CD14-positive monocyte (primary cell): Measurements from ENCODE around the gene ACVR1. TPM values are rescaled to one million over a fixed set of nuclear protein-coding genes. Genes with fewer than 3 reads are reported as not detected.
"Not testable (repeated sequence)": the region's sequence is repeated elsewhere in the genome, so short reads cannot be mapped to it uniquely, and the experiment has no call there.

Experiments
- DNase-seq, 3 donors: peaks; one replicate each; pipeline ENCODE4 v3.0.0-alpha.2; 2011 to 2022
- H2AFZ ChIP-seq: 2 replicates; pipeline ENCODE4 v1.6.0; 2012; ENCODE audit warnings: mild to moderate bottlenecking, low read depth, low read length, inconsistent platforms; ENCODE audit not compliant: insufficient read depth, poor library complexity, severe bottlenecking
- H3K27ac ChIP-seq, 2 donors: 1 replicate in 1 of 2; 2 replicates in 1 of 2; pipeline ENCODE4 v1.5.1; 2012 to 2013; ENCODE audit warnings: low read length in 2 of 2, control low read depth in 1 of 2, inconsistent platforms in 1 of 2, low read depth in 1 of 2, mild to moderate bottlenecking in 1 of 2
- H3K27me3 ChIP-seq, 2 donors: one replicate each; pipeline versions ENCODE4 v1.6.0 to v1.6.1; 2011 to 2013; ENCODE audit warnings: low read length in 2 of 2; ENCODE audit not compliant: control insufficient read depth in 2 of 2, insufficient read depth in 2 of 2
- H3K36me3 ChIP-seq, 2 donors: replicated peaks in 1 of 2; 1 replicate in 1 of 2; 2 replicates in 1 of 2; pipeline versions ENCODE4 v1.5.1 to v1.6.1; 2012 to 2013; ENCODE audit warnings: low read length in 2 of 2, control low read depth in 1 of 2, inconsistent platforms in 1 of 2, mild to moderate bottlenecking in 1 of 2; ENCODE audit not compliant: insufficient read depth in 2 of 2, control insufficient read depth in 1 of 2
- H3K4me1 ChIP-seq, 2 donors: 1 replicate in 1 of 2; 2 replicates in 1 of 2; pipeline versions ENCODE4 v1.5.1 to v1.6.1; 2012 to 2013; ENCODE audit warnings: low read length in 2 of 2, control low read depth in 1 of 2, inconsistent platforms in 1 of 2, mild to moderate bottlenecking in 1 of 2, moderate library complexity in 1 of 2; ENCODE audit not compliant: insufficient read depth in 2 of 2, control insufficient read depth in 1 of 2
- H3K4me2 ChIP-seq: replicated peaks from 2 replicates; pipeline ENCODE3; 2012; ENCODE audit warnings: low read length, moderate library complexity, mild to moderate bottlenecking; ENCODE audit not compliant: poor library complexity, severe bottlenecking; ENCODE audit errors: extremely low read depth
- H3K4me3 ChIP-seq, 3 experiments: fragments of 200-600 bp in 1 of 3; sonication (generic) in 1 of 3; replicated peaks in 1 of 3; 1 replicate in 2 of 3; 2 replicates in 1 of 3; pipeline ENCODE4 v1.5.1; 2011 to 2013; ENCODE audit warnings: low read length in 3 of 3, mild to moderate bottlenecking in 3 of 3, control low read depth in 2 of 3, low read depth in 2 of 3, inconsistent platforms in 1 of 3, moderate library complexity in 1 of 3
- H3K79me2 ChIP-seq: 2 replicates; pipeline ENCODE4 v1.6.0; 2012; ENCODE audit warnings: mild to moderate bottlenecking, control low read depth, inconsistent platforms, low read length, moderate library complexity; ENCODE audit not compliant: insufficient read depth
- H3K9ac ChIP-seq: 2 replicates; pipeline ENCODE4 v1.6.0; 2017; ENCODE audit warnings: low read length, mild to moderate bottlenecking; ENCODE audit not compliant: insufficient read depth, poor library complexity, severe bottlenecking
- H3K9me3 ChIP-seq, 2 donors: replicated peaks in 1 of 2; 1 replicate in 1 of 2; 2 replicates in 1 of 2; pipeline versions ENCODE4 v1.5.1 to v1.6.1; 2012 to 2013; ENCODE audit warnings: low read length in 2 of 2, control low read depth in 1 of 2; ENCODE audit not compliant: control insufficient read depth in 1 of 2, insufficient read depth in 1 of 2
- H4K20me1 ChIP-seq: 2 replicates; pipeline ENCODE4 v1.6.0; 2012; ENCODE audit warnings: mild to moderate bottlenecking, low read length, control low read depth, moderate library complexity; ENCODE audit not compliant: insufficient read depth
- H3K27ac Mint-ChIP-seq, 7 donors: one replicate each; pipeline ENCODE4 v1.8.0; 2020; ENCODE audit warnings: mild to moderate bottlenecking in 7 of 7, mixed read lengths in 7 of 7, moderate library complexity in 6 of 7, inconsistent platforms in 2 of 7
- H3K27me3 Mint-ChIP-seq, 3 donors: one replicate each; pipeline ENCODE4 v1.8.0; 2021 to 2022; ENCODE audit warnings: low read depth in 3 of 3, mild to moderate bottlenecking in 3 of 3, mixed read lengths in 3 of 3, moderate library complexity in 3 of 3, inconsistent platforms in 1 of 3
- H3K36me3 Mint-ChIP-seq, 2 donors: one replicate each; pipeline ENCODE4 v1.8.0; 2020; ENCODE audit warnings: mixed read lengths in 2 of 2, inconsistent platforms in 1 of 2, mild to moderate bottlenecking in 1 of 2
- H3K4me1 Mint-ChIP-seq: one replicate; pipeline ENCODE4 v1.8.0; 2020; ENCODE audit warnings: mild to moderate bottlenecking, mixed read lengths
- H3K4me3 Mint-ChIP-seq, 2 donors: one replicate each; pipeline ENCODE4 v1.8.0; 2020; ENCODE audit warnings: mild to moderate bottlenecking in 2 of 2, mixed read lengths in 2 of 2, moderate library complexity in 1 of 2
- H3K9me3 Mint-ChIP-seq, 7 donors: one replicate each; pipeline ENCODE4 v1.8.0; 2020 to 2022; ENCODE audit warnings: mixed read lengths in 7 of 7, mild to moderate bottlenecking in 6 of 7, moderate library complexity in 6 of 7, inconsistent platforms in 2 of 7
- WGBS: methylation state at CpG from one replicate; pipeline ENCODE4 v1.1.5; 2013; ENCODE audit warnings: missing lambda C conversion rate; ENCODE audit not compliant: insufficient coverage; 5-methylcytosine and 5-hydroxymethylcytosine counted together
- intact Hi-C, 2 donors: fragments of 100-400 bp; cut with micrococcal nuclease; formaldehyde crosslinking; loops; one replicate each; pipeline versions ENCODE4 v1.15.0 to v1.15.1; 2023
- polyA plus RNA-seq, 3 donors: library from polyadenylated mRNA; depleted of rRNA in 1 of 3; unstranded in 2 of 3; stranded (reverse) in 1 of 3; fragments of 300-500 nt in 2 of 3; fragments of >200 nt in 1 of 3; fragmentation: Illumina TruSeq in 2 of 3; gene quantifications; 1 replicate in 2 of 3; 2 replicates in 1 of 3; pipeline ENCODE4 v1.2.3, GENCODE V29; 2012 to 2021
- TF ChIP-seq, protein P1 (sequence below): fragments of 200-600 bp; IDR thresholded peaks from one replicate; pipeline ENCODE4 v1.8.0; 2022; ENCODE audit warnings: antibody characterized with exemption, mild to moderate bottlenecking

ACVR1 gene
- polyA plus RNA-seq, 3 donors = 2.8 to 13.4 (median 4.9) TPM

- Histone ChIP-seq H3K79me2 (no peaks in the 10 kb centered on the region), H4K20me1 (no peaks in the 10 kb centered on the region), H3K4me3 (no peak overlapping the region), H3K36me3 (no peaks in the 10 kb centered on the region), H3K4me2 (no peak overlapping the region), H3K9me3 (peaks cover 17 to 38% of the 10 kb centered on the region in 2 donors), H3K27me3 (no peaks in the 10 kb centered on the region), H3K4me1 (no peaks in the 10 kb centered on the region), H2AFZ (no peak overlapping the region), H3K9ac (no peak overlapping the region), H3K27ac (no peak overlapping the region)
- intact Hi-C loops = no loop called here
- H3K27ac Mint-ChIP-seq = no peak overlapping the region
- DNase-seq = no peak
- no peaks in the 10 kb centered on the region for H3K4me1 Mint-ChIP-seq
- H3K36me3 Mint-ChIP-seq = peaks cover 6 to 8% of the 10 kb centered on the region in 2 donors
- TF ChIP-seq, protein P1, sequence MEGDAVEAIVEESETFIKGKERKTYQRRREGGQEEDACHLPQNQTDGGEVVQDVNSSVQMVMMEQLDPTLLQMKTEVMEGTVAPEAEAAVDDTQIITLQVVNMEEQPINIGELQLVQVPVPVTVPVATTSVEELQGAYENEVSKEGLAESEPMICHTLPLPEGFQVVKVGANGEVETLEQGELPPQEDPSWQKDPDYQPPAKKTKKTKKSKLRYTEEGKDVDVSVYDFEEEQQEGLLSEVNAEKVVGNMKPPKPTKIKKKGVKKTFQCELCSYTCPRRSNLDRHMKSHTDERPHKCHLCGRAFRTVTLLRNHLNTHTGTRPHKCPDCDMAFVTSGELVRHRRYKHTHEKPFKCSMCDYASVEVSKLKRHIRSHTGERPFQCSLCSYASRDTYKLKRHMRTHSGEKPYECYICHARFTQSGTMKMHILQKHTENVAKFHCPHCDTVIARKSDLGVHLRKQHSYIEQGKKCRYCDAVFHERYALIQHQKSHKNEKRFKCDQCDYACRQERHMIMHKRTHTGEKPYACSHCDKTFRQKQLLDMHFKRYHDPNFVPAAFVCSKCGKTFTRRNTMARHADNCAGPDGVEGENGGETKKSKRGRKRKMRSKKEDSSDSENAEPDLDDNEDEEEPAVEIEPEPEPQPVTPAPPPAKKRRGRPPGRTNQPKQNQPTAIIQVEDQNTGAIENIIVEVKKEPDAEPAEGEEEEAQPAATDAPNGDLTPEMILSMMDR = no peak
- no CpG with 5 or more reads among the region's 3 CpGs for WGBS
- no peak overlapping the region for H3K4me3 Mint-ChIP-seq
- H3K9me3 Mint-ChIP-seq = peaks cover 19 to 50% (median 37%) of the 10 kb centered on the region in 7 donors
- peaks cover 0 to 2% (median 0%) of the 10 kb centered on the region in 3 donors for H3K27me3 Mint-ChIP-seq
These were observed 153.4 kb downstream of the ACVR1 start for GRCh38 chr2:157722580-157723234.

- intact Hi-C loops = no loop called here
- peaks cover 19 to 50% (median 37%) of the 10 kb centered on the region in 7 donors for H3K9me3 Mint-ChIP-seq
- Histone ChIP-seq H3K9ac (no peak overlapping the region), H2AFZ (no peak overlapping the region), H3K27me3 (no peaks in the 10 kb centered on the region), H3K4me2 (no peak overlapping the region), H4K20me1 (no peaks in the 10 kb centered on the region), H3K4me3 (no peak overlapping the region), H3K27ac (no peak overlapping the region), H3K79me2 (no peaks in the 10 kb centered on the region), H3K36me3 (no peaks in the 10 kb centered on the region), H3K4me1 (no peaks in the 10 kb centered on the region), H3K9me3 (peaks cover 21 to 38% of the 10 kb centered on the region in 2 donors)
- H3K27ac Mint-ChIP-seq = no peak overlapping the region
- no peaks in the 10 kb centered on the region for H3K4me1 Mint-ChIP-seq
- TF ChIP-seq, protein P1 = no peak
- peaks cover 3 to 5% of the 10 kb centered on the region in 2 donors for H3K36me3 Mint-ChIP-seq
- H3K27me3 Mint-ChIP-seq = peaks cover 0 to 4% (median 0%) of the 10 kb centered on the region in 3 donors
- no peak for DNase-seq
- no peak overlapping the region for H3K4me3 Mint-ChIP-seq
- WGBS = no CpG with 5 or more reads among the region's 2 CpGs
These were observed 155.6 kb downstream of the ACVR1 start for GRCh38 chr2:157720504-157720903.

- H3K4me1 ChIP-seq, H3K4me3 Mint-ChIP-seq, intact Hi-C loops, H3K27ac Mint-ChIP-seq, H3K4me2 ChIP-seq, DNase-seq, H3K4me3 ChIP-seq, H3K4me1 Mint-ChIP-seq, H2AFZ ChIP-seq, H3K27ac ChIP-seq, H3K27me3 Mint-ChIP-seq, H4K20me1 ChIP-seq, H3K79me2 ChIP-seq, H3K36me3 ChIP-seq, H3K36me3 Mint-ChIP-seq, H3K27me3 ChIP-seq, H3K9ac ChIP-seq: not testable (repeated sequence)
- WGBS = 79% methylated on average over 5 of the region's 5 CpGs
- H3K9me3 Mint-ChIP-seq = peaks cover 5 to 27% (median 14%) of the 10 kb centered on the region in 7 donors
- H3K9me3 ChIP-seq = peaks cover 13 to 17% of the 10 kb centered on the region in 2 donors
These were observed 171.5 kb downstream of the ACVR1 start for GRCh38 chr2:157704653-157705052.
